Right lobe of liver (tissue), 6 donors: ENCODE data around the gene POLD3. TPM values are rescaled to one million over a fixed set of nuclear protein-coding genes. Genes with fewer than 3 reads are reported as not detected.
A peak's percentile ranks its signal among the peaks of the same experiment; 100 is the strongest.

Experiments
- ATAC-seq, 4 donors: fragments of 200-7000 bp; cut with Tn5 transposase; one replicate each; pipeline ENCODE4 v1.9.1; 2020; ENCODE audit warnings: mild to moderate bottlenecking in 4 of 4, moderate library complexity in 4 of 4
- DNase-seq, 3 donors: peaks; one replicate each; pipeline ENCODE4 v3.0.0-alpha.2; 2020
- H3K27ac ChIP-seq, 3 donors: fragments of 200-600 bp; one replicate each; pipeline ENCODE4 v1.8.0; 2022
- H3K27me3 ChIP-seq, 2 donors: fragments of 200-600 bp; one replicate each; pipeline ENCODE4 v1.8.0; 2022
- H3K36me3 ChIP-seq, 4 donors: fragments of 200-600 bp; sonication (generic) in 1 of 4; one replicate each; pipeline versions ENCODE4 v1.5.1 to v1.8.0; 2017 to 2022; ENCODE audit warnings: control low read depth in 1 of 4
- H3K4me1 ChIP-seq, 4 donors: fragments of 200-600 bp; sonication (generic) in 1 of 4; one replicate each; pipeline versions ENCODE4 v1.5.1 to v1.8.0; 2017 to 2022; ENCODE audit warnings: control low read depth in 1 of 4
- H3K4me3 ChIP-seq, 3 donors: fragments of 200-600 bp; one replicate each; pipeline ENCODE4 v1.8.0; 2022
- H3K9me3 ChIP-seq, 4 donors: fragments of 200-600 bp; sonication (generic) in 1 of 4; one replicate each; pipeline versions ENCODE4 v1.5.1 to v1.8.0; 2017 to 2022; ENCODE audit warnings: control low read depth in 1 of 4
- POLR2A ChIP-seq: fragments of 450-650 bp; IDR thresholded peaks from one replicate; pipeline ENCODE4 v1.6.1; 2017; ENCODE audit warnings: antibody characterized with exemption, mild to moderate bottlenecking
- WGBS: methylation state at CpG from one replicate; pipeline ENCODE4 v1.1.6; 2018; ENCODE audit warnings: low coverage, low lambda C conversion rate; ENCODE audit not compliant: insufficient coverage; ENCODE audit errors: missing lambda C conversion rate; 5-methylcytosine and 5-hydroxymethylcytosine counted together
- intact Hi-C, 2 donors: fragments of 100-400 bp; cut with DNase I; formaldehyde crosslinking; loops; one replicate each; pipeline versions ENCODE4 v1.11.2 to v1.14.1; 2022
- total RNA-seq, 6 experiments: library from RNA; depleted of rRNA in 2 of 6; stranded (reverse); fragments of >200 nt in 2 of 6; fragmentation: NEBNext Ultra II Directional in 3 of 6; extraction: Animal tissue kit (Norgen Biotek cat#: 25700) in 3 of 6; gene quantifications; one replicate each; pipeline versions ENCODE4 v1.1.0 to v1.2.4, GENCODE V29; 2016 to 2023
- TF ChIP-seq, protein P1 (sequence below), 4 donors: fragments of 200-600 bp in 3 of 4; fragments of 450-650 bp in 1 of 4; IDR thresholded peaks; one replicate each; pipeline versions ENCODE4 v1.5.1 to v1.8.0; 2016 to 2022; ENCODE audit warnings: antibody characterized with exemption in 4 of 4, mild to moderate bottlenecking in 2 of 4
- donor health status: DM: no; HTN: yes; CAD: no.
- donor health status: DM: no; HTN: no; CAD: no.
- donor health status: DM: no; HTN: no; CAD: no.
- donor health status: DM: no; HTN: yes; CAD: no.
- donor health status: DM: no; HTN: yes; CAD: no.

POLD3 gene
- total RNA-seq, 6 experiments from 2014 or later: 2.9 to 5.7 (median 5.1) TPM

DNA sequence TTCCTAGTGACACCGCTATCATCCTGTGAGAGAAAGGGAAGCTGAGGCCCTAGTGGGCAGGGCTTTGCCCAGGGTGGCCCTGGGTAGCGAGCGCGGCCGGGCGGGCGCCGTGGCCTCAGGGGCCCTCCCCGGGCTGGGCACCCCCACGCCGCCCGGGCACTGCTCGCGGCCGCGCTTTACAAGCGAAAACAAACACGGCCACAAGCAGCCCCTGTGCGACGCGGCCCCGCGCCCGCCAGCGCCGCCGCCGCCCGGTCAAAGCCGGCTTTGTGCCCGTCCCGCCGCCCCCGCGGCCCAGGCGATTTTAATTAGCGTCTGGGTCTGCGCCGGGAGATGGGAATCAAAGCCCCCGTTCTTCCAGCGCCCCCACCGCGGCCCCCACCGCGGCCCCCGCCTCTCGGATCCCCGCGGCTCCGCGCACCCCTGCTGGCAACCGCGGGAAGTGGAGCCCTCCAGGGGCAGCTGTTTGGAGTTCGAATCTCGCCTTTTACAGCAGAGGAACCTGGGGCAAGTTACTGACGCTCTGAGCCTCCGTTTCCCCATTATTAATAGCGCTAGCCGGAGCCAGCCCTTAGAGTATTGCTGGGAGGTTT lies 91.0 kb downstream of the POLD3 start:
- Histone ChIP-seq H3K36me3 (no peaks in the 10 kb centered on the region), H3K9me3 (no peaks in the 10 kb centered on the region), H3K4me3 (peak overlapping the region; percentile 35 to 54 (median 52)), H3K27ac (peak overlapping the region in 1 of 3 donors; percentile 1), H3K4me1 (peaks cover 0 to 12% (median 3%) of the 10 kb centered on the region in 4 donors), H3K27me3 (no peaks in the 10 kb centered on the region)
- ATAC-seq (peak; percentile 28 to 66 (median 34)), DNase-seq (no peak)
- TF ChIP-seq, protein P1, sequence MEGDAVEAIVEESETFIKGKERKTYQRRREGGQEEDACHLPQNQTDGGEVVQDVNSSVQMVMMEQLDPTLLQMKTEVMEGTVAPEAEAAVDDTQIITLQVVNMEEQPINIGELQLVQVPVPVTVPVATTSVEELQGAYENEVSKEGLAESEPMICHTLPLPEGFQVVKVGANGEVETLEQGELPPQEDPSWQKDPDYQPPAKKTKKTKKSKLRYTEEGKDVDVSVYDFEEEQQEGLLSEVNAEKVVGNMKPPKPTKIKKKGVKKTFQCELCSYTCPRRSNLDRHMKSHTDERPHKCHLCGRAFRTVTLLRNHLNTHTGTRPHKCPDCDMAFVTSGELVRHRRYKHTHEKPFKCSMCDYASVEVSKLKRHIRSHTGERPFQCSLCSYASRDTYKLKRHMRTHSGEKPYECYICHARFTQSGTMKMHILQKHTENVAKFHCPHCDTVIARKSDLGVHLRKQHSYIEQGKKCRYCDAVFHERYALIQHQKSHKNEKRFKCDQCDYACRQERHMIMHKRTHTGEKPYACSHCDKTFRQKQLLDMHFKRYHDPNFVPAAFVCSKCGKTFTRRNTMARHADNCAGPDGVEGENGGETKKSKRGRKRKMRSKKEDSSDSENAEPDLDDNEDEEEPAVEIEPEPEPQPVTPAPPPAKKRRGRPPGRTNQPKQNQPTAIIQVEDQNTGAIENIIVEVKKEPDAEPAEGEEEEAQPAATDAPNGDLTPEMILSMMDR (IDR thresholded peaks at IDR 0.05): peak; percentile 32 to 47 (median 38)
- no peak for TF ChIP-seq POLR2A
- intact Hi-C loops: no loop called here
- 16% methylated on average over 5 of the region's 59 CpGs for WGBS

DNA sequence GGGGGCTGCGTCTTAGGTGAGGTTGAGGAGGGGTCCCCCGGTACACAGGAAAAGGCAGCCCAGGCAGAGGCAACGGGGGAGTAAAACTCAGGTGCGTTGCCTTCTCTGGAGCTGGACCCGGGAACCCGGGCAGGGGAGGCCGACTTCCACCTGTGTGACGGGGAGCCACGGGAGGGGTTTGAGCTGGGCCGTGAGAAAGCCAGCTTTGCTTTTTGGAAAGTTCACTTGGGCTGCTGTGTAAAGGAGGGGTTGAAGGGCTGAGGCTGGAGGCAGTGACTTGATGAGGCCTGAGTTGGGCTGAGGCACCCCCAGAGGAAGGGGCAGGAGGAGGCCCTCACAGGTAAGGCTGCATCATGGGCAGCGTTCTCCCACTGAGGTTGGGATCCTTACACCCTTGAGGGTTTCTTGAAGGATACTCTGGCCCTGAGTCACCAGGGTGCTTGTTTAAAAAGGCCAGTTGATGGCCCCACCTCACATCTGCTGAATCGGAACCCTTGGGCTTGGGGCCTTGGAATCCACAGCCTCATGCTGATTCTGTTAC lies 91.6 kb downstream of the POLD3 start:
- WGBS: 87% methylated on average over 3 of the region's 12 CpGs
- TF ChIP-seq POLR2A: no peak
- TF ChIP-seq, protein P1 (IDR thresholded peaks at IDR 0.05): no peak
- no peaks in the 10 kb centered on the region for H3K9me3 ChIP-seq
- DNase-seq (no peak), ATAC-seq (no peak)
- H3K4me3 ChIP-seq: peak overlapping the region in 1 of 3 donors; percentile 35
- H3K27ac ChIP-seq: no peak overlapping the region
- no peaks in the 10 kb centered on the region for H3K27me3 ChIP-seq
- intact Hi-C loops: no loop called here
- peaks cover 0 to 12% (median 3%) of the 10 kb centered on the region in 4 donors for H3K4me1 ChIP-seq
- no peaks in the 10 kb centered on the region for H3K36me3 ChIP-seq

DNA sequence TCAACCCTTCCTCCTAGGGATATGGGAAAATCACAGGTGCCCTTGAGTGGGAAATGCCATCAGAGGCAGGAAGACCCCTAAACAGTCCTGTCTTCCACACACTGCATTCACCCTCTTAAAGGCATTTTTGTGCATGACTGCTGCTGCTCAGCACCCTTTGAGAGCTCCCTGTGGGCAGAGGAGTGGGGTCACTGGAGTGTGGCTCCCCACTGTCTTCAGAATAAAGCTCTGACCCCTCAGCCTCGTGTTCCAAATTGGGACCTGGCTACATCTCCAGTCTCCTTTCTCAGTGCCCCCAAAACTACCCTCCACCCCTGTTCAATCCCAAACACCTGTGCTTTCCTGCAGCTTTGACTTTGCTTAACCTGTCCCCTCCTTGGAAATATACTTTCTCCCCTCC lies 92.3 kb downstream of the POLD3 start:
- H3K27ac ChIP-seq: no peak overlapping the region
- no peaks in the 10 kb centered on the region for H3K36me3 ChIP-seq
- DNase-seq (no peak), ATAC-seq (no peak)
- H3K4me3 ChIP-seq: no peak overlapping the region
- no peaks in the 10 kb centered on the region for H3K9me3 ChIP-seq
- H3K27me3 ChIP-seq: no peaks in the 10 kb centered on the region
- intact Hi-C loops: no loop called here
- no peak for TF ChIP-seq POLR2A
- TF ChIP-seq, protein P1 (IDR thresholded peaks at IDR 0.05): no peak
- H3K4me1 ChIP-seq: peaks cover 0 to 12% (median 3%) of the 10 kb centered on the region in 4 donors
- WGBS: 63% methylated on average over 1 of the region's 1 CpG

DNA sequence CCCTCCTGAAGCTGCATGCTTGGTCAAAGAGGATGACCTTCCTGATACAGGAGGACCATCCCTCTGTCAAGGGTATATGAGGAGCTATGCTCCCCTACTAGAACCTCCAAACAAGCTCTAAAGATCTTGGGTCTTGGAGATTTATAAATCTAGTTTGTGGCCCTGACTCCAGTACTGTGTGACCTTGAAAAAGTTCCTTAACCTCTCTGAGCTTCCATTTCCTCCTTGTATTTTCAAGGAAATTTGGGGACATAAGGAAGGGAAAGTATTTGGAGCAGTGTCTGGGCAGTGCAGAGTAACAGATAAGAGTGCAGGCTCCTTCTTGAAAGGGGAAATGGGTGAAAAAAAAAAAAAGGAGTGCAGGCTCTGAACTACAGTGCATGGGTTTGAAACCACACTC lies 93.0 kb downstream of the POLD3 start:
- TF ChIP-seq, protein P1 (IDR thresholded peaks at IDR 0.05): no peak
- TF ChIP-seq POLR2A: no peak
- no peak overlapping the region for H3K27ac ChIP-seq
- H3K36me3 ChIP-seq: no peaks in the 10 kb centered on the region
- no peaks in the 10 kb centered on the region for H3K9me3 ChIP-seq
- no peak for DNase-seq
- no peak for ATAC-seq
- no peak overlapping the region for H3K4me3 ChIP-seq
- intact Hi-C loops: no loop called here
- peaks cover 0 to 12% (median 3%) of the 10 kb centered on the region in 4 donors for H3K4me1 ChIP-seq
- no peaks in the 10 kb centered on the region for H3K27me3 ChIP-seq
